Right lobe of liver (tissue), 6 donors: ENCODE measurements around the gene GNAI3. TPM values are rescaled to one million over a fixed set of nuclear protein-coding genes. Genes with fewer than 3 reads are reported as not detected.

Experiments
- ATAC-seq, 4 donors: fragments of 200-7000 bp; cut with Tn5 transposase; one replicate each; pipeline ENCODE4 v1.9.1; 2020; ENCODE audit warnings: mild to moderate bottlenecking in 4 of 4, moderate library complexity in 4 of 4
- DNase-seq, 3 donors: peaks; one replicate each; pipeline ENCODE4 v3.0.0-alpha.2; 2020
- H3K27ac ChIP-seq, 3 donors: fragments of 200-600 bp; one replicate each; pipeline ENCODE4 v1.8.0; 2022
- H3K27me3 ChIP-seq, 2 donors: fragments of 200-600 bp; one replicate each; pipeline ENCODE4 v1.8.0; 2022
- H3K36me3 ChIP-seq, 4 donors: fragments of 200-600 bp; sonication (generic) in 1 of 4; one replicate each; pipeline versions ENCODE4 v1.5.1 to v1.8.0; 2017 to 2022; ENCODE audit warnings: control low read depth in 1 of 4
- H3K4me1 ChIP-seq, 4 donors: fragments of 200-600 bp; sonication (generic) in 1 of 4; one replicate each; pipeline versions ENCODE4 v1.5.1 to v1.8.0; 2017 to 2022; ENCODE audit warnings: control low read depth in 1 of 4
- H3K4me3 ChIP-seq, 3 donors: fragments of 200-600 bp; one replicate each; pipeline ENCODE4 v1.8.0; 2022
- H3K9me3 ChIP-seq, 4 donors: fragments of 200-600 bp; sonication (generic) in 1 of 4; one replicate each; pipeline versions ENCODE4 v1.5.1 to v1.8.0; 2017 to 2022; ENCODE audit warnings: control low read depth in 1 of 4
- CTCF ChIP-seq, 4 donors: fragments of 200-600 bp in 3 of 4; fragments of 450-650 bp in 1 of 4; IDR thresholded peaks; one replicate each; pipeline versions ENCODE4 v1.5.1 to v1.8.0; 2016 to 2022; ENCODE audit warnings: antibody characterized with exemption in 4 of 4, mild to moderate bottlenecking in 2 of 4
- POLR2A ChIP-seq: fragments of 450-650 bp; IDR thresholded peaks from one replicate; pipeline ENCODE4 v1.6.1; 2017; ENCODE audit warnings: antibody characterized with exemption, mild to moderate bottlenecking
- WGBS: methylation state at CpG from one replicate; pipeline ENCODE4 v1.1.6; 2018; ENCODE audit warnings: low coverage, low lambda C conversion rate; ENCODE audit not compliant: insufficient coverage; ENCODE audit errors: missing lambda C conversion rate; 5-methylcytosine and 5-hydroxymethylcytosine counted together
- intact Hi-C, 2 donors: fragments of 100-400 bp; cut with DNase I; formaldehyde crosslinking; loops; one replicate each; pipeline versions ENCODE4 v1.11.2 to v1.14.1; 2022
- total RNA-seq, 6 experiments: library from RNA; depleted of rRNA in 2 of 6; stranded (reverse); fragments of >200 nt in 2 of 6; fragmentation: NEBNext Ultra II Directional in 3 of 6; extraction: Animal tissue kit (Norgen Biotek cat#: 25700) in 3 of 6; gene quantifications; one replicate each; pipeline versions ENCODE4 v1.1.0 to v1.2.4, GENCODE V29; 2016 to 2023
- donor health status: DM: no; HTN: yes; CAD: no.
- donor health status: DM: no; HTN: no; CAD: no.
- donor health status: DM: no; HTN: no; CAD: no.
- donor health status: DM: no; HTN: yes; CAD: no.
- donor health status: DM: no; HTN: yes; CAD: no.

The GNAI3 gene
- total RNA-seq, 6 experiments from 2014 or later, result 2.5 to 4.3 (median 3.3) TPM

- TF ChIP-seq CTCF (IDR thresholded peaks at IDR 0.05), result no peak
- no peak for TF ChIP-seq POLR2A
- ATAC-seq, result no peak
- Histone ChIP-seq H3K4me3 (no peak overlapping the region), H3K9me3 (no peaks in the 10 kb centered on the region), H3K4me1 (no peaks in the 10 kb centered on the region), H3K27ac (no peak overlapping the region), H3K36me3 (peaks cover 0 to 2% (median 0%) of the 10 kb centered on the region in 4 donors), H3K27me3 (no peaks in the 10 kb centered on the region)
- WGBS, result 82% methylated on average over 5 of the region's 5 CpGs
- DNase-seq, result no peak
- intact Hi-C loops, result no loop called here
Observed at GRCh38 chr1:109501644-109502363, 46.6 kb upstream of the GNAI3 start.

GRCh38 chr1:109502364-109502851 is 46.0 kb upstream of the GNAI3 start:
- no peak overlapping the region for H3K27ac ChIP-seq
- ATAC-seq, result no peak

DNA sequence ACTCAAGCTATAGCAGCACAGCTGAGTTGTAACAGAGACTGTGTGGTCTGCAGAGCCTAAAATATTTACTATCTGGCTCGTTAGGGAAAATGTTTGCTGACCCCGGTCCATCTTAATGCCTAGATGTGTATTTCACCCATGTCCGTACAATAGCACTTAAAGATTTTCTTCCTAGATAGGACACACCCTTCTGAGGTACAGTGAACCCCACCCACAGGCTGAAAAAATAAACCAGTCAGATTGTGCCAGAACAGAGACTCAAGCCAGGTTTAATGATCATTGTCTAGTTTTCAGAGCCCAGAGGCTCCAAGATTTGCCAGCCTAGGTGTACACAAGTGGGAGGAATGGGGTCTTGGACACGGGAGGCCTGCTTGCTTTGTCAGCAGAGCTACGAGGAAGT is 44.5 kb upstream of the GNAI3 start:
- no peak for TF ChIP-seq CTCF (IDR thresholded peaks at IDR 0.05)
- TF ChIP-seq POLR2A, result no peak
- H3K27ac ChIP-seq, result no peak overlapping the region

More at GRCh38 chr1:109502364-109502851, 46.0 kb upstream of the GNAI3 start:
- no peak for DNase-seq
- intact Hi-C loops, result no loop called here
- 58% methylated on average over 2 of the region's 3 CpGs for WGBS
- TF ChIP-seq CTCF (IDR thresholded peaks at IDR 0.05) (no peak), POLR2A (no peak)
- Histone ChIP-seq H3K27me3 (no peaks in the 10 kb centered on the region), H3K4me1 (no peaks in the 10 kb centered on the region), H3K9me3 (no peaks in the 10 kb centered on the region), H3K4me3 (no peak overlapping the region), H3K36me3 (no peaks in the 10 kb centered on the region)

GRCh38 chr1:109504974-109505373 is 43.4 kb upstream of the GNAI3 start:
- Histone ChIP-seq H3K9me3 (no peaks in the 10 kb centered on the region), H3K4me1 (peaks cover 0 to 2% (median under 1%) of the 10 kb centered on the region in 4 donors), H3K4me3 (no peak overlapping the region), H3K27me3 (no peaks in the 10 kb centered on the region), H3K27ac (no peak overlapping the region), H3K36me3 (no peaks in the 10 kb centered on the region)
- TF ChIP-seq CTCF (IDR thresholded peaks at IDR 0.05) (no peak), POLR2A (no peak)
- intact Hi-C loops, result no loop called here
- DNase-seq (no peak), ATAC-seq (no peak)
- WGBS, result 80% methylated on average over 1 of the region's 1 CpG

More for the DNA sequence above, 44.5 kb upstream of the GNAI3 start:
- ATAC-seq, result no peak
- no peak overlapping the region for H3K4me3 ChIP-seq
- no peaks in the 10 kb centered on the region for H3K27me3 ChIP-seq
- no peaks in the 10 kb centered on the region for H3K36me3 ChIP-seq
- H3K4me1 ChIP-seq, result no peaks in the 10 kb centered on the region
- 80% methylated on average over 3 of the region's 5 CpGs for WGBS
- no peak for DNase-seq
- intact Hi-C loops, result no loop called here
- H3K9me3 ChIP-seq, result no peaks in the 10 kb centered on the region
